ENCODE data around the gene KIF24.
"Not testable (repeated sequence)": the region's sequence is repeated elsewhere in the genome, so short reads cannot be mapped to it uniquely, and the experiment has no call there.

Gene KIF24

GRCh38 chr9:34328500-34328986, 525 bp downstream of the KIF24 start:
- DNase-seq (ENCODE audit: low spot score) = no peak
- Mint-ChIP-seq H3K4me1 (ENCODE audit: low read depth) (peaks cover 28% of the 10 kb centered on the region), H3K36me3 (ENCODE audit: low read depth) (no peaks in the 10 kb centered on the region), H3K27ac (peak overlapping the region; percentile 99), H3K4me3 (peak overlapping the region; percentile 97), H3K27me3 (ENCODE audit: low read depth) (no peaks in the 10 kb centered on the region), H3K9me3 (no peaks in the 10 kb centered on the region)

DNA sequence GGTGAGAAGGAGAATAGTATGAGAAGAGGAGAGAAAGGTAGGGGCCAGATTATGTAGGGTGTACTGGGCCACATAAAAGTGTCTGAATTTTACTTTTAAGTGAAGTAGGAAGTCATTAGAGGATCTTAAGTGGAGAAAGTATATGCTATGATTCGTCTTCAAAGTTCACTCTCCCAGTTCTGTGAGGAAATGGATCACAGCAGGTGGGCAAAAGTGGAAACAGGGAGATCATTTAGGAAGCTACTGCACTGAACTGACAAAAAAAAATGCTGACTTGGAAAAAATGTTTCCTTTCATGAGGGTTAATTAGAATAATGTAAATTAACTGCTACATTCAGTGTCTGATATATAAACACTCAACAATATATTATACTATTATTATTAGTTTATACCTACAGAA, 2.4 kb downstream of the KIF24 start:
- DNase-seq (ENCODE audit: low spot score) = no peak
- Mint-ChIP-seq H3K27me3 (ENCODE audit: low read depth) (no peaks in the 10 kb centered on the region), H3K27ac (peak overlapping the region; percentile 27), H3K4me1 (ENCODE audit: low read depth) (peaks cover 24% of the 10 kb centered on the region), H3K36me3 (ENCODE audit: low read depth) (no peaks in the 10 kb centered on the region), H3K9me3 (no peaks in the 10 kb centered on the region), H3K4me3 (peak overlapping the region; percentile 16)

DNA sequence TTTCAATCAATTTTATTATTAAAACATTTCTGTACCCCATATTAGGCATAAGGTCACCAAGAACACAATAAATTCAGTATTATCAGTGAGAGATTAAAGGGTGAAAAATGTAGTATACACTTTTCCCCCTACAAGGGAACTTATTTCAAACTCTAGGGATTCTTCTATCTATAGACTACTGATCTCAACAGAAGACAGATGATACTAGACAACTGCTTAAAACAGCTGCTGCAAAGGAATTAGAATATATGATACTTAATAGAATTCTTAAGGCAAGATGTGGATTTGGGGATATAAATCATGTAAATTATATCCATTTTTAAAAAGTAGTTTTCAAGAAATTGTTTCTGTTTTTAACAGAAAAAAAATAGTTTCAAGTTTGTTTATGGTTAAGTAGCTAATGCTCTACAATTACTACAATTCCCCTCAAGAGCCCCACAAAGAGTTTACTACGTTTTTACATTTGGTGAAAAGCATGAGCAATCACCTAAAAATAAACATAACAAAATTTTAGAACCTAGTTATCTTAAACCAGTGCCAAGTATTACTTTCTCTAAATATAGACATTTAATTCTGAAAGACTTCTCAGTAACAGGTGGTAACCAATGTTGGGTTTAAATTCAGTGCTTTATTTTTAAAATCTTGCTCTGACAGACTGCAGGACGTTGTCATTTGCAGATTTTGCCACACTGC, 6.0 kb downstream of the KIF24 start:
- Mint-ChIP-seq H3K36me3 (ENCODE audit: low read depth) (no peaks in the 10 kb centered on the region), H3K4me3 (no peak overlapping the region), H3K27me3 (ENCODE audit: low read depth) (no peaks in the 10 kb centered on the region), H3K9me3 (no peaks in the 10 kb centered on the region), H3K4me1 (ENCODE audit: low read depth) (peaks cover 15% of the 10 kb centered on the region), H3K27ac (no peak overlapping the region)
- DNase-seq (ENCODE audit: low spot score) = no peak

GRCh38 chr9:34321451-34321850, 7.6 kb downstream of the KIF24 start:
- Mint-ChIP-seq H3K36me3 (ENCODE audit: low read depth) (no peaks in the 10 kb centered on the region), H3K27ac (no peak overlapping the region), H3K9me3 (no peaks in the 10 kb centered on the region), H3K27me3 (ENCODE audit: low read depth) (no peaks in the 10 kb centered on the region), H3K4me1 (ENCODE audit: low read depth) (peaks cover 8% of the 10 kb centered on the region), H3K4me3 (no peak overlapping the region)
- no peak for DNase-seq (ENCODE audit: low spot score)

DNA sequence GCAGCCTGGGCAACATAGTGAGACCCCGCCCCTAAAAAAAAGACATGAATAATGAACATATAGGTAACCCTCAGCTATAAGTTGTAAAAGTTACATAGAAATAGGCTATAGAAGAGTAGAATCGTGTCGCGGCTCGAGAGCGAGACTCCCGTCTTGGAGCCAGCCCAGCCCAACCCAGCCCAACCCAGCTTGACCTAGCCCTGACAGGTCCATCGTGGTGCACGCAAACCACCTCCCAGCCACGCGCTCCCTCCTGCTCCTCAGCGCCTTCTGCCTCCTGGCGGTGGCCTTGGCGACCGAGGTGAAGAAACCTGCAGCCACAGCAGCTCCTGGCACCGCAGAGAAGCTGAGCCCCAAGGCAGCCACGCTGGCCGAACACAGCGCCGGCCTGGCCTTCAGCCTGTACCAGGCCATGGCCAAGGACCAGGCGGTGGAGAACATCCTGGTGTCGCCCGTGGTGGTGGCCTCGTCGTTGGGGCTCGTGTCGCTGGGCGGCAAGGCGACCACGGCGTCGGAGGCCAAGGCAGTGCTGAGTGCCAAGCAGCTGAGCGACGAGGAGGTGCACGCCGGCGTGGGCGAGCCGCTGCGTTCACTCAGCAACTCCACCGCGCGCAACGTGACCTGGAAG, 10.8 kb downstream of the KIF24 start:
- no peak overlapping the region for H3K4me3 Mint-ChIP-seq
- DNase-seq (ENCODE audit: low spot score) = no peak
- H3K27me3 Mint-ChIP-seq (ENCODE audit: low read depth) = no peaks in the 10 kb centered on the region
- H3K4me1 Mint-ChIP-seq (ENCODE audit: low read depth) = no peaks in the 10 kb centered on the region
- H3K9me3 Mint-ChIP-seq = no peaks in the 10 kb centered on the region
- H3K36me3 Mint-ChIP-seq (ENCODE audit: low read depth) = no peaks in the 10 kb centered on the region
- H3K27ac Mint-ChIP-seq = no peak overlapping the region

- Mint-ChIP-seq H3K9me3 (no peaks in the 10 kb centered on the region), H3K27ac (no peak overlapping the region), H3K36me3 (ENCODE audit: low read depth) (peaks cover 2% of the 10 kb centered on the region), H3K27me3 (ENCODE audit: low read depth) (no peaks in the 10 kb centered on the region), H3K4me1 (ENCODE audit: low read depth) (no peaks in the 10 kb centered on the region), H3K4me3 (no peak overlapping the region)
- DNase-seq (ENCODE audit: low spot score) = no peak
Observed at GRCh38 chr9:34317436-34317835, 11.6 kb downstream of the KIF24 start.

GRCh38 chr9:34311499-34312185, 17.4 kb downstream of the KIF24 start:
- H3K27ac Mint-ChIP-seq = no peak overlapping the region
- H3K4me1 Mint-ChIP-seq (ENCODE audit: low read depth) = peaks cover 2% of the 10 kb centered on the region
- no peak overlapping the region for H3K4me3 Mint-ChIP-seq
- no peaks in the 10 kb centered on the region for H3K27me3 Mint-ChIP-seq (ENCODE audit: low read depth)
- no peak for DNase-seq (ENCODE audit: low spot score)
- no peaks in the 10 kb centered on the region for H3K9me3 Mint-ChIP-seq
- H3K36me3 Mint-ChIP-seq (ENCODE audit: low read depth) = peaks cover 2% of the 10 kb centered on the region

DNA sequence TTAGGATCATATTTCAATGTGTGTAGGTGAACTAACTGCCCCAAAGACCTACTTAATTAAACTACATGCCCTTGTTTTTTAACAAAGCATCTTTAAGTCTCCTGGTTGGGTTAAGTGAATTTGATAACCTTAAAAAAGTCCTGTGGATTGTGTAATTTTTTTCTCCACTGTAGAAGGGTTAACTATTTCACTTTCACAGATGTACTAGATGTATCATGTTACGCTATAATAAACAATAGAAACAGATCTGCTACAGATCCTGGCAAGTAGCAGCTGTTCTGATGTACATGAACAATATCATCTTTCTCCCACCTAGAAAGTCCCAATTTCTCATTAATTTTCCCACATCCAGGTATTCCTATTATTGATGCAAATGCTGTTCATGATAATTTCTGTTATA, 18.9 kb downstream of the KIF24 start:
- no peak overlapping the region for H3K4me3 Mint-ChIP-seq
- no peak overlapping the region for H3K27ac Mint-ChIP-seq
- DNase-seq (ENCODE audit: low spot score) = no peak
- H3K4me1 Mint-ChIP-seq (ENCODE audit: low read depth) = peaks cover 2% of the 10 kb centered on the region
- H3K27me3 Mint-ChIP-seq (ENCODE audit: low read depth) = no peaks in the 10 kb centered on the region
- peaks cover 3% of the 10 kb centered on the region for H3K36me3 Mint-ChIP-seq (ENCODE audit: low read depth)
- no peaks in the 10 kb centered on the region for H3K9me3 Mint-ChIP-seq

DNA sequence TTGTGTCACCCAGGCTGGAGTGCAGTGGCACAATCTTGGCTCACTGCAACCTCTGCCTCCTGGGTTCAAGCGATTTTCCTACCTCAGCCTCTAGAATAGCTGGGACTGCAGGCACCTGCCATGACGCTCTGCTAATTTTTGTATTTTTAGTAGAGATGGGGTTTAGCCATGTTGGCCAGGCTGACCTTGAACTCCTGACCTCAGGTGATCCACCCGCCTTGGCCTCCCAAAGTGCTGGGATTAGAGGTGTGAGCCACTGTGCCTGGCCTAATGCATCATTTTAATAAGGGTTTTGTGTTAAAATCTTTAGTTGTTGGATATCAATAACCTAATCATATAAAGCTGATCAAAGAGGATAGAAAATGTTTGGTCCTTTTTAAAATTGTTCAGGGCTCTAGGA, 20.8 kb downstream of the KIF24 start:
- not testable (repeated sequence) for H3K27ac Mint-ChIP-seq; H3K4me3 Mint-ChIP-seq; H3K4me1 Mint-ChIP-seq (ENCODE audit: low read depth); H3K36me3 Mint-ChIP-seq (ENCODE audit: low read depth); H3K9me3 Mint-ChIP-seq; H3K27me3 Mint-ChIP-seq (ENCODE audit: low read depth); DNase-seq (ENCODE audit: low spot score)

DNA sequence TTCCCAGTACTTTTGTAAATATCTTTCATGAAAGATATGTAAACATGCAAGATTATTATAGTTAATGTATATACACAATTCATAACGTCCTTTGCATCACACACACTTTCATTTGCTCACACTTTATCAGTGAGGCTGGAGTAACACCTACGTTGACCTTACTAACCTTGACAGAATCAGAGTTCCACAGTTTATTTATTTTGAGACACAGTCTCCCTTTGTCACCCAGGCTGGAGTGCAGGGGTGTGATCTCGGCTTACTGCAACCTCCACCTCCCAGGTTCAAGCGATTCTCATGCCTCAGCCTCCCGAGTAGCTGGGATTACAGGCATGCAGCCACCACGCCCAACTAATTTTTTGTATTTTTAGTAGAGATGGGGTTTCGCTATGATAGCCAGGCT, 28.0 kb downstream of the KIF24 start:
- not testable (repeated sequence) for H3K27ac Mint-ChIP-seq; H3K4me1 Mint-ChIP-seq (ENCODE audit: low read depth); H3K4me3 Mint-ChIP-seq; H3K36me3 Mint-ChIP-seq (ENCODE audit: low read depth); H3K9me3 Mint-ChIP-seq; DNase-seq (ENCODE audit: low spot score); H3K27me3 Mint-ChIP-seq (ENCODE audit: low read depth)

- Mint-ChIP-seq H3K4me1 (ENCODE audit: low read depth) (no peaks in the 10 kb centered on the region), H3K4me3 (no peak overlapping the region), H3K27me3 (ENCODE audit: low read depth) (no peaks in the 10 kb centered on the region), H3K36me3 (ENCODE audit: low read depth) (no peaks in the 10 kb centered on the region), H3K27ac (no peak overlapping the region), H3K9me3 (no peaks in the 10 kb centered on the region)
- DNase-seq (ENCODE audit: low spot score) = no peak
Observed at GRCh38 chr9:34292552-34292951, 36.5 kb downstream of the KIF24 start.

DNA sequence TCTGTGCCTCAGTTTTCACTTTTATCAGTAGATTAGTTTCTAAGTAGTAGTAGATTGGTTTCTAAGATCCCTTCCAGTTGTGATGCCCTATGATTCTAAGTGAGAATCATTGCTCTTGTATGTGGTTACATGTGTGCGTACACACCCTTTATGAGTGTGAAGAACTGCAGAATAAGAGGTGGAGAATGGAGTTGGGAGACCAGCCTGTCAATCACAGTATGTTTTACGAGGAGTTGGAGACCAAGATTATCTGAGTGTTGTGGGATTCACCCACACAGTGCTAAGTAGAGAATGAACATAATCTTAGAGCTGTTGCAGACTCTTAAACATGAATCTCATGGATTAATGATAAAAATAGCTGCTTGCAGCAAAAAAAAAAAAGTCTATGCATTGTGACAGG, 37.6 kb downstream of the KIF24 start:
- H3K4me3 Mint-ChIP-seq = no peak overlapping the region
- no peak for DNase-seq (ENCODE audit: low spot score)
- H3K36me3 Mint-ChIP-seq (ENCODE audit: low read depth) = peaks cover 6% of the 10 kb centered on the region
- no peaks in the 10 kb centered on the region for H3K9me3 Mint-ChIP-seq
- H3K27ac Mint-ChIP-seq = no peak overlapping the region
- H3K27me3 Mint-ChIP-seq (ENCODE audit: low read depth) = no peaks in the 10 kb centered on the region
- H3K4me1 Mint-ChIP-seq (ENCODE audit: low read depth) = no peaks in the 10 kb centered on the region

- Mint-ChIP-seq H3K4me3 (no peak overlapping the region), H3K27ac (no peak overlapping the region), H3K9me3 (no peaks in the 10 kb centered on the region), H3K4me1 (ENCODE audit: low read depth) (no peaks in the 10 kb centered on the region), H3K27me3 (ENCODE audit: low read depth) (no peaks in the 10 kb centered on the region), H3K36me3 (ENCODE audit: low read depth) (peaks cover 9% of the 10 kb centered on the region)
- DNase-seq (ENCODE audit: low spot score) = no peak
Observed at GRCh38 chr9:34291023-34291422, 38.0 kb downstream of the KIF24 start.

DNA sequence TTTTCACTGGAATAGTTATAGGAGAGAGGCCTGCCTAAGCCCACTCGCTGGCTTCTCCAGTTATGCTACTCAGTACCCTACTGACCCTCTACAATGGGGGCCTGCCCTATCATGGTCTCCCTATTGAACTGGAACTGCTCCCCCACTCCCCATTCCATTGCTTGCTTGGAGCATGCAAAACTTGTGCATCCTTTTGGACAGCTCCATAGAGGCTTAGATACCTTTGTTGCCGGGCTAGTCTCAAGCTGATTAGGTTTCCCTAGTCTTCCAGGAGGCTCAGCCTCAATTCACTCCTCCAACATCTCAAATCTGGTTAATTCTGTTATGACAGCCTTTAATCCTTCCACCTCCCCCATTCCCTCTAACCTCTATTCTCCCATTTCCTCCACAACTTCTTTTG, 39.9 kb downstream of the KIF24 start:
- DNase-seq (ENCODE audit: low spot score) = no peak
- no peak overlapping the region for H3K27ac Mint-ChIP-seq
- H3K36me3 Mint-ChIP-seq (ENCODE audit: low read depth) = peaks cover 13% of the 10 kb centered on the region
- no peaks in the 10 kb centered on the region for H3K27me3 Mint-ChIP-seq (ENCODE audit: low read depth)
- H3K4me3 Mint-ChIP-seq = no peak overlapping the region
- no peaks in the 10 kb centered on the region for H3K9me3 Mint-ChIP-seq
- no peaks in the 10 kb centered on the region for H3K4me1 Mint-ChIP-seq (ENCODE audit: low read depth)

Data from T-helper 2 cell treated with Interferon-gamma antibody and Interleukin-4, amounts not matched to agents 5 μg/mL and 100 μg/mL, for 36 hours (primary cell).